Measurements from ENCODE around the gene CDC42BPG. TPM values are rescaled to one million over a fixed set of nuclear protein-coding genes. Genes with fewer than 3 reads are reported as not detected.
"Not testable (repeated sequence)": the region's sequence is repeated elsewhere in the genome, so short reads cannot be mapped to it uniquely, and the experiment has no call there.

The CDC42BPG gene
- total RNA-seq, 2 experiments from 2014 or later, result 0.31 to 0.61 TPM

DNA sequence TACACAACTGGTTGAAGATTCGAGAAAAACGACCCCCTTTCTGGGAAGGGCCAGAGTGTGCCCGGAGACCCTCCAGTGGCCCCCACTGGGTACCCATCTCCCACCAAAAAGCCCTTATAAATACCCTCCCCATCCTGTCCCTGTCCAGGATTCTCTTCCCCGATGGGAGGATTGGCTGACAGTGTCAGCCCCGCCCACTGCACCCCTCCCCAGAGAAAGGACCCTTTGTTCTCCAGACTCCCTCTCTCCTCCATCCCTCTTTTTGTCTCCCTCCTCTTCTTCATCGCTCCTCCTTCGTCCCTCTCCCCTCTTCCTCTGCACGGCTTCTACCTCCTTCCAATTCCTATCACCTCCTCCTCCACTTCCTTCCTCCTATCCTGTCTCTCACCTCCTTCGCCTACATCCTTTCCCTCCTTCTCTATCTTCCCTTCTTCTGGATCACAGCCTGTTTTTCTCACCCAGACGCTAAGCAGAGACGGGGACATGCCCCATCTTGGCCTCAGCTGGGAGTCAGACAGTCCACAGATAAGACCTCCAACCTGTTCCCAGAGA is 20.8 kb downstream of the CDC42BPG start:
- no peak overlapping the region for H3K27ac Mint-ChIP-seq
- ChIA-PET POLR2A (no interaction called here), CTCF (no interaction called here)
- no peak for ATAC-seq
- no peaks in the 10 kb centered on the region for H3K27me3 Mint-ChIP-seq
- no peak for DNase-seq
- no peaks in the 10 kb centered on the region for H3K9me3 Mint-ChIP-seq
- no peaks in the 10 kb centered on the region for H3K4me1 Mint-ChIP-seq (ENCODE audit: low read depth)
- no peak overlapping the region for H3K4me3 Mint-ChIP-seq
- TF ChIP-seq, protein P1, sequence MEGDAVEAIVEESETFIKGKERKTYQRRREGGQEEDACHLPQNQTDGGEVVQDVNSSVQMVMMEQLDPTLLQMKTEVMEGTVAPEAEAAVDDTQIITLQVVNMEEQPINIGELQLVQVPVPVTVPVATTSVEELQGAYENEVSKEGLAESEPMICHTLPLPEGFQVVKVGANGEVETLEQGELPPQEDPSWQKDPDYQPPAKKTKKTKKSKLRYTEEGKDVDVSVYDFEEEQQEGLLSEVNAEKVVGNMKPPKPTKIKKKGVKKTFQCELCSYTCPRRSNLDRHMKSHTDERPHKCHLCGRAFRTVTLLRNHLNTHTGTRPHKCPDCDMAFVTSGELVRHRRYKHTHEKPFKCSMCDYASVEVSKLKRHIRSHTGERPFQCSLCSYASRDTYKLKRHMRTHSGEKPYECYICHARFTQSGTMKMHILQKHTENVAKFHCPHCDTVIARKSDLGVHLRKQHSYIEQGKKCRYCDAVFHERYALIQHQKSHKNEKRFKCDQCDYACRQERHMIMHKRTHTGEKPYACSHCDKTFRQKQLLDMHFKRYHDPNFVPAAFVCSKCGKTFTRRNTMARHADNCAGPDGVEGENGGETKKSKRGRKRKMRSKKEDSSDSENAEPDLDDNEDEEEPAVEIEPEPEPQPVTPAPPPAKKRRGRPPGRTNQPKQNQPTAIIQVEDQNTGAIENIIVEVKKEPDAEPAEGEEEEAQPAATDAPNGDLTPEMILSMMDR (IDR thresholded peaks at IDR 0.05), result no peak
- H3K36me3 Mint-ChIP-seq (ENCODE audit: low read depth), result no peaks in the 10 kb centered on the region
- intact Hi-C loops (cut with micrococcal nuclease), result no loop called here

DNA sequence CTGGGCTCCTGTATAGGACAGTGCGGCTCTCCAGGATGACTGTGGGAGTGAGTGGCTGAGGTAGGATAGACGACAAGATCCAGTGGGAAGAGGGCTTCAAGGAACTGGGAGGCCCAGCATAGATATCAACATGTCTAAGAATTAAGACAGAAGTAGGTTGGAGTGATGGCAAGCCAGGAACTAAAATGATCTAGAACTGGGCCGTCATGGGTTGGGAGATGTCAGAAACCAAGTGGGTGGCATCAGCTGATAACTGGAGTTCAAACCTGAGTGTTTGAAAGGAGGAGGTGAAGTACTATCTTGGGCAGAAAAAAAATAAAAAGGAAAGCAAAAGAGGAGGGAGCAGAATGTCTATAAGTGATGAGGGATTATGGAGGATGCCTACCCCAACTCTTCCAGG is 27.0 kb downstream of the CDC42BPG start:
- intact Hi-C loops (cut with micrococcal nuclease), result no loop called here
- ChIA-PET CTCF (interaction anchor here (0.6 kb wide), 1 partner anchor 411 kb away, joined by 4 read pairs; no protein-coding TSS in a partner anchor), POLR2A (no interaction called here)
- Mint-ChIP-seq H3K27ac (no peak overlapping the region), H3K4me1 (ENCODE audit: low read depth) (no peaks in the 10 kb centered on the region), H3K27me3 (no peaks in the 10 kb centered on the region), H3K36me3 (ENCODE audit: low read depth) (no peaks in the 10 kb centered on the region), H3K9me3 (no peaks in the 10 kb centered on the region), H3K4me3 (no peak overlapping the region)
- DNase-seq (no peak), ATAC-seq (no peak)
- TF ChIP-seq, protein P1 (IDR thresholded peaks at IDR 0.05), result no peak

DNA sequence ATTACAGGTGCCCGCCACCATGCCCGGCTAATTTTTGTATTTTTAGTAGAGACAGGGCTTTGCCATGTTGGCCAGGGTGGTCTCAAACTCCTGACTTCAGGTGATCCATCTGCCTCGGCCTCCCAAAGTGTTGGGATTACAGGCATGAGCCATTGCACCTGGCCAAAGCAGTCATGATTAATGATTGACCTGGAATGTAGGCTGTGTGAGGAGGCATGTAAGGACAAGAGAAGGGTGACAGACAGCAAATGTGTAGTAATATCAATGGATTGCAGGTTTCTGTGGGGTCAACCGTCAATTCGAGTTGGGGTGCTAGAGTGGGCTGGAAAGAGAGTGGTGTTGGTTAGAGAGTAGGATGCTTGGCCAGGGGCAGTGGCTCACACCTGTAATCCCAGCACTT is 29.0 kb downstream of the CDC42BPG start:
- H3K27me3 Mint-ChIP-seq; DNase-seq; ATAC-seq; H3K4me3 Mint-ChIP-seq; H3K27ac Mint-ChIP-seq; H3K9me3 Mint-ChIP-seq; H3K4me1 Mint-ChIP-seq (ENCODE audit: low read depth); H3K36me3 Mint-ChIP-seq (ENCODE audit: low read depth); POLR2A ChIA-PET; intact Hi-C loops (cut with micrococcal nuclease): not testable (repeated sequence)
- CTCF ChIA-PET, result interaction anchor here (0.9 kb wide), 1 partner anchor 29 kb away, joined by 3 read pairs; the partner anchor contains the start of gene CDC42BPG

DNA sequence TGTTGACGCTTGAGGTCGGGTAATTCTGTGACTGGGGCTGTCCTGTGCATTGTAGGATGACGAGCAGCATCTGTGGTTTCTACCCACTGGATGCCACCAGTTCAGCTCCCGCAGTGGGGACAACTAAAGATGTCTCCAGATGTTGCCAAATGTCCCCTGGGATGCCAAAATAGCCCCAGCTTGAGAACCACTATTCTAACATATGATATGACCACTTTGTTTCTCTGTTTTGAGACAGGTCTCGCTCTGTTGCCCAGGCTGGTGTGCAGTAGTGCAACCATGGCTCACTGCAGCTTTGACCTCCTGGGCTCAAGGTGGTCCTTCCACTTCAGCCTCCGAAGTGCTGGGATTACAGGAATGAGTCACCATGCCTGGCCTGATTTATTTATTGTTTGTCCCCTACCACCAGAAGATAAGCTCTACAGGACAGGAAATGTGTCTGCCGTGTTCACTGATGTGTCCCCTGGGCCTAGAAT is 29.7 kb downstream of the CDC42BPG start:
- intact Hi-C loops (cut with micrococcal nuclease), result no loop called here
- no peak for ATAC-seq
- TF ChIP-seq, protein P1 (IDR thresholded peaks at IDR 0.05), result no peak
- H3K36me3 Mint-ChIP-seq (ENCODE audit: low read depth), result peaks cover under 1% of the 10 kb centered on the region
- POLR2A ChIA-PET, result no interaction called here
- no peaks in the 10 kb centered on the region for H3K9me3 Mint-ChIP-seq
- CTCF ChIA-PET, result no interaction called here
- H3K4me3 Mint-ChIP-seq, result no peak overlapping the region
- no peaks in the 10 kb centered on the region for H3K27me3 Mint-ChIP-seq
- peaks cover 5% of the 10 kb centered on the region for H3K4me1 Mint-ChIP-seq (ENCODE audit: low read depth)
- no peak overlapping the region for H3K27ac Mint-ChIP-seq
- DNase-seq, result no peak

DNA sequence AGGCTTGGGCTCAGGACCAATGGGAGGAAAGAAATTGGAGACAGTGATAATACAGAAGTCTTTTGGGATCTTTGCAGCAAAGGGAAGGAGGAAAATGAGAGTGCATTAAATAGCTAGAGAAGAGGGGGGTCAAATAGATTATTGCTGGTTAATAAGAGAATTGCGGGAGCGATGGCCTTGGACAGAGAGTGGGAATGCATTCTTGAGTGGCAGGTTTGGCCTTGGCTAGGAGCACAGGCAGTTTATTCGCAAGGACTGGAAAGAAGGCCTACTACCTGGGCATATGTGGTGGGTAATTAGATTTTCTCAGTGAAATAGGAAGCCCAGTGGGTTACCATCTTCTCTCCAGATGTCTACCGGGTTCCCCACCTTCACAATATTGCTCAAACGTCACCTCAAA is 30.6 kb downstream of the CDC42BPG start:
- no peak overlapping the region for H3K27ac Mint-ChIP-seq
- H3K36me3 Mint-ChIP-seq (ENCODE audit: low read depth), result peaks cover 6% of the 10 kb centered on the region
- DNase-seq, result no peak
- no peaks in the 10 kb centered on the region for H3K27me3 Mint-ChIP-seq
- H3K4me1 Mint-ChIP-seq (ENCODE audit: low read depth), result peaks cover 12% of the 10 kb centered on the region
- intact Hi-C loops (cut with micrococcal nuclease), result no loop called here
- POLR2A ChIA-PET, result no interaction called here
- ATAC-seq, result no peak
- CTCF ChIA-PET, result no interaction called here
- TF ChIP-seq, protein P1 (IDR thresholded peaks at IDR 0.05), result no peak
- H3K4me3 Mint-ChIP-seq, result no peak overlapping the region
- H3K9me3 Mint-ChIP-seq, result no peaks in the 10 kb centered on the region
